ENCODE data around the gene UAP1L1. TPM values are rescaled to one million over a fixed set of nuclear protein-coding genes. Genes with fewer than 3 reads are reported as not detected.

The UAP1L1 gene
- total RNA-seq, 2 donors from 2014 or later = 2.6 to 4.5 TPM

GRCh38 chr9:137029058-137029936 is 48.0 kb upstream of the UAP1L1 start:
- peak overlapping the region; percentile 81 for H3K4me3 ChIP-seq (ENCODE audit: low read length)
- peaks cover 16% of the 10 kb centered on the region for H3K27me3 Mint-ChIP-seq (ENCODE audit: insufficient read depth)
- H3K36me3 Mint-ChIP-seq (ENCODE audit: low read depth) = no peaks in the 10 kb centered on the region
- no peak overlapping the region for H3K27ac Mint-ChIP-seq
- WGBS, 2 experiments (ENCODE audit: insufficient coverage in 1 of 2, insufficient read length in 1 of 2) = 46 to 51% methylated on average over 17 to 19 of the region's 19 CpGs
- peak overlapping the region; percentile 44 for H3K4me3 Mint-ChIP-seq
- no peaks in the 10 kb centered on the region for H3K9me3 ChIP-seq (ENCODE audit: control insufficient read depth, low read length)
- no peak overlapping the region for H3K9ac ChIP-seq (ENCODE audit: extremely low read depth, low read length, poor library complexity, severe bottlenecking)
- peaks cover 17% of the 10 kb centered on the region for H3K27me3 ChIP-seq (ENCODE audit: control insufficient read depth, insufficient read depth, low read length, poor library complexity, severe bottlenecking)
- no peaks in the 10 kb centered on the region for H3K36me3 ChIP-seq (ENCODE audit: control insufficient read depth, insufficient read depth, low read length)
- no peak overlapping the region for H3K27ac ChIP-seq (ENCODE audit: low read depth, low read length)
- H3K9me3 Mint-ChIP-seq = no peaks in the 10 kb centered on the region
- no peaks in the 10 kb centered on the region for H3K4me1 Mint-ChIP-seq
- TF ChIP-seq, protein P1, sequence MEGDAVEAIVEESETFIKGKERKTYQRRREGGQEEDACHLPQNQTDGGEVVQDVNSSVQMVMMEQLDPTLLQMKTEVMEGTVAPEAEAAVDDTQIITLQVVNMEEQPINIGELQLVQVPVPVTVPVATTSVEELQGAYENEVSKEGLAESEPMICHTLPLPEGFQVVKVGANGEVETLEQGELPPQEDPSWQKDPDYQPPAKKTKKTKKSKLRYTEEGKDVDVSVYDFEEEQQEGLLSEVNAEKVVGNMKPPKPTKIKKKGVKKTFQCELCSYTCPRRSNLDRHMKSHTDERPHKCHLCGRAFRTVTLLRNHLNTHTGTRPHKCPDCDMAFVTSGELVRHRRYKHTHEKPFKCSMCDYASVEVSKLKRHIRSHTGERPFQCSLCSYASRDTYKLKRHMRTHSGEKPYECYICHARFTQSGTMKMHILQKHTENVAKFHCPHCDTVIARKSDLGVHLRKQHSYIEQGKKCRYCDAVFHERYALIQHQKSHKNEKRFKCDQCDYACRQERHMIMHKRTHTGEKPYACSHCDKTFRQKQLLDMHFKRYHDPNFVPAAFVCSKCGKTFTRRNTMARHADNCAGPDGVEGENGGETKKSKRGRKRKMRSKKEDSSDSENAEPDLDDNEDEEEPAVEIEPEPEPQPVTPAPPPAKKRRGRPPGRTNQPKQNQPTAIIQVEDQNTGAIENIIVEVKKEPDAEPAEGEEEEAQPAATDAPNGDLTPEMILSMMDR (conservative IDR thresholded peaks at IDR 0.05) = peak; percentile 93
- peak; percentile 96 for DNase-seq
- no peaks in the 10 kb centered on the region for H3K4me1 ChIP-seq (ENCODE audit: control insufficient read depth, insufficient read depth, low read length)

DNA sequence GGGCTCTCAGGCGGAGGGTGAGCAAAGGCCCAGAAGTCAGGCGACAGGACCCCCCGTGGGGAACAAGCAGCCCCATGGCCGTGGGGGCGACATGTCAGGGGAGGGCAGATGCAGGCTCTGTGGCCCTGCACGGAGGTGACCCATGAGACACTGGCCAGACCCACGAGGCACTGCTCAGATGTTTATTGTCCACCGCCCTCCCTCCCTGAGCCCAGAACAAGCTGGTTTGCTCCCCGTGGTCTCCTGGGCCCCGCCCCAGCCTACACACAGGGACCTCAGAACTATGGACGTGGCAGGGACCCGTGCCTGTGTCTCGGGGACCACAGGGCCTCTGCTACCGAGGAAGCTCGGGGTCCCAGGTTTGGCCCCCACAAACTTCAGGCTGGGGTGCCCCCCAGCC is 47.3 kb upstream of the UAP1L1 start:
- Mint-ChIP-seq H3K27me3 (ENCODE audit: insufficient read depth) (peaks cover 16% of the 10 kb centered on the region), H3K4me1 (no peaks in the 10 kb centered on the region), H3K27ac (no peak overlapping the region), H3K9me3 (no peaks in the 10 kb centered on the region), H3K36me3 (ENCODE audit: low read depth) (no peaks in the 10 kb centered on the region), H3K4me3 (no peak overlapping the region)
- Histone ChIP-seq H3K4me1 (ENCODE audit: control insufficient read depth, insufficient read depth, low read length) (no peaks in the 10 kb centered on the region), H3K4me3 (ENCODE audit: low read length) (no peak overlapping the region), H3K9me3 (ENCODE audit: control insufficient read depth, low read length) (no peaks in the 10 kb centered on the region), H3K9ac (ENCODE audit: extremely low read depth, low read length, poor library complexity, severe bottlenecking) (no peak overlapping the region), H3K27me3 (ENCODE audit: control insufficient read depth, insufficient read depth, low read length, poor library complexity, severe bottlenecking) (peaks cover 20% of the 10 kb centered on the region), H3K27ac (ENCODE audit: low read depth, low read length) (no peak overlapping the region), H3K36me3 (ENCODE audit: control insufficient read depth, insufficient read depth, low read length) (no peaks in the 10 kb centered on the region)
- TF ChIP-seq, protein P1 (conservative IDR thresholded peaks at IDR 0.05) = no peak
- 91 to 94% methylated on average over 12 to 15 of the region's 15 CpGs for WGBS, 2 experiments (ENCODE audit: insufficient coverage in 1 of 2, insufficient read length in 1 of 2)
- no peak for DNase-seq

DNA sequence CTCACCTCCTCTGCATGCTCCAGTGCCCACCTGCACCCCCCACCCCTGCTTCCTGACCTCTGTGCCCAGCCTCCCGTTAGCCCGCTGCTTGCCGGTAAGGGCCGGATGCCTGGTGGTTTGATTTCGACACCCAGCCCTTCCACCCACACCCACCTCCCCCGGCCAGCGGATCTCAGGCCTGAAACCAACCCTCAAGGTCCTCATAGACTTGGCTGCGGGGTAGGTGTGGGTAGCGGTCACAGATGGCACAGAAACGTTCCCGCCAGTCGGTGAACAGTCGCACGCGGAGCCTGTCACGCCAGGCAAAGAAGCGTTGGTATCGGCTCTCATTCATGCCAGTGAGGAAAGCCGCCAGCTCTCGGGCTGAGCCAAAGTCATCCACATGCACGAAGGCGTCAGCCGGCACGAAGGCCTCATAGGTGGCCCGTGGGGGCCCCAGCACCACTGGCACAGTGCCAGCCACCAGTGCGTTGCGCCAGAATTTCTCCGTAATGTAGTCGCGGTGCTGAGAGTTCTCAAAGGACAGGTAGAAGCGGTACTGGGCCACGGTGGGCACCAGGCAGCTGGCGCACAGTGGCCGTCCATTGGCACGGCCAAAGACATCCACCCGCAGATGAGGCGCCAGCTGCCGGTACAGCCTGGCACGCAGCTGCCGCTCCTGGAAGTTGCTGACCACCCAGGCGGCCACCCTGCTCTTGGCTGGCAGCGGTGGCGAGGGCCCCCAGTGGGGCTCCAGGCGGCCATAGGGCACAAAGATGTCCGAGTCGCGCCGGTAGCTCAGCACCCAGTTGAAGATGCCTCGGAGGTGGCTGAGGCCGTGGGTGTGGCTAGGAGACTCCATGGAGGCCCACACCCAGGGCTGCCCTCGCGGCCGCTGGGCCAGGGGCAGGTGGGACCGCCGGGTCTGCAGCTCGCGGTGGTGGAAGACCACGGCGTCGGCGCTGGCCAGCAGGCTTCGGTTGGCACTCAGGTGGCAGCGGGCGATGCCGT is 46.5 kb upstream of the UAP1L1 start:
- no peak overlapping the region for H3K4me3 ChIP-seq (ENCODE audit: low read length)
- H3K9me3 ChIP-seq (ENCODE audit: control insufficient read depth, low read length) = no peaks in the 10 kb centered on the region
- H3K27me3 ChIP-seq (ENCODE audit: control insufficient read depth, insufficient read depth, low read length, poor library complexity, severe bottlenecking) = peaks cover 20% of the 10 kb centered on the region
- no peaks in the 10 kb centered on the region for H3K36me3 Mint-ChIP-seq (ENCODE audit: low read depth)
- H3K27ac Mint-ChIP-seq = no peak overlapping the region
- 94 to 96% methylated on average over 49 to 65 of the region's 65 CpGs for WGBS, 2 experiments (ENCODE audit: insufficient coverage in 1 of 2, insufficient read length in 1 of 2)
- no peaks in the 10 kb centered on the region for H3K4me1 ChIP-seq (ENCODE audit: control insufficient read depth, insufficient read depth, low read length)
- DNase-seq = no peak
- no peak overlapping the region for H3K27ac ChIP-seq (ENCODE audit: low read depth, low read length)
- H3K9me3 Mint-ChIP-seq = no peaks in the 10 kb centered on the region
- no peaks in the 10 kb centered on the region for H3K4me1 Mint-ChIP-seq
- TF ChIP-seq, protein P1 (conservative IDR thresholded peaks at IDR 0.05) = no peak
- peaks cover 16% of the 10 kb centered on the region for H3K27me3 Mint-ChIP-seq (ENCODE audit: insufficient read depth)
- no peaks in the 10 kb centered on the region for H3K36me3 ChIP-seq (ENCODE audit: control insufficient read depth, insufficient read depth, low read length)
- H3K4me3 Mint-ChIP-seq = no peak overlapping the region
- H3K9ac ChIP-seq (ENCODE audit: extremely low read depth, low read length, poor library complexity, severe bottlenecking) = no peak overlapping the region
